ENCODE data around the gene MTCH1. TPM values are rescaled to one million over a fixed set of nuclear protein-coding genes. Genes with fewer than 3 reads are reported as not detected.

MTCH1 gene
- total RNA-seq, 1 donor from 2014 or later: 194 TPM

DNA sequence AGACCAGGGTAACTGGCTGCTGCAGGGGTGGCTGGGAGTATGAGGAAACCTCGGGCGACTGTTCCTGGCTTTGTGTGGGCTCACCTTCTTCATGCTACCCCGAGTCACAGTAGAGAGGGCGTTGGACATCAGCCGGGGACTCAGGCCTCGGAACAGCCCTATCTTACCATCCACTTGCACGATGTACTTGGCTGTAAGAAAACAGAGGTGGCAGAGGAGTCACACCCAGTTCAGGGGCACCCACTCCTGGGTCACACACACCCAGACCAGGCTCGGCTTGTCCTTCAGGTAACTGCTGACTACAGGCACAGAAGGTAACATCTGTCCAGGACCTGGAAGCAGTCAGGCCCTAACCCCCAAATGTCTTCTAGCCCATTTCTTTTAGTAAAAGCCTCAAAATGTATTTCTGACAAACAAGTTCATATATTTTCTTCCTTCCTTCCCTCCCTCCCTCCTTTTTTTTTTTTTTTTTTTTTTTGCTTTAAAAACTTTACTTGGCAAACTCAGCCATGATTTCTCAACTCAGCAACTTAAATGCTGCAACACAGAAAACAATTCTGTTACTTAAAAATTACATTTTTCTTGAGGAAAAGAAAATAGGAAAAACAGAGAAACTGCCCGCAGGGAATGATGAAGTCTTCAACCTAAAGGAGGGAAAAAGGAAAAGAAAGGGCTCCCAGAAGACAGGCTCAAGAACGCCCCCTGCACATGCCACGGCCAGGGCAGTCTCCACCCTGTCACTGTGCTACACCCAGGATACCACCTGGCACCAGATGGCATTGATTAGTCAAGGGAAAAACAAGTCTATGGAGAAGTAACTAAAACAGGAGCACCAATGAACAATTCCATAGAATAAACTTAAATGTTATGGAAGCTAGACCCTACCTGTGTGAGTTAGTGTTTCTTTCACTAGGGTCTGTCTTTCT is 7.3 kb downstream of the MTCH1 start:
- Histone ChIP-seq H3K27ac (no peak overlapping the region), H3K4me1 (peaks cover 35% of the 10 kb centered on the region), H3K36me3 (peaks cover 51% of the 10 kb centered on the region), H3K4me3 (no peak overlapping the region), H3K27me3 (no peaks in the 10 kb centered on the region), H3K9me3 (no peaks in the 10 kb centered on the region)
- peak; percentile 16 for ATAC-seq
- intact Hi-C loops (cut with DNase I): no loop called here
- TF ChIP-seq, protein P1, sequence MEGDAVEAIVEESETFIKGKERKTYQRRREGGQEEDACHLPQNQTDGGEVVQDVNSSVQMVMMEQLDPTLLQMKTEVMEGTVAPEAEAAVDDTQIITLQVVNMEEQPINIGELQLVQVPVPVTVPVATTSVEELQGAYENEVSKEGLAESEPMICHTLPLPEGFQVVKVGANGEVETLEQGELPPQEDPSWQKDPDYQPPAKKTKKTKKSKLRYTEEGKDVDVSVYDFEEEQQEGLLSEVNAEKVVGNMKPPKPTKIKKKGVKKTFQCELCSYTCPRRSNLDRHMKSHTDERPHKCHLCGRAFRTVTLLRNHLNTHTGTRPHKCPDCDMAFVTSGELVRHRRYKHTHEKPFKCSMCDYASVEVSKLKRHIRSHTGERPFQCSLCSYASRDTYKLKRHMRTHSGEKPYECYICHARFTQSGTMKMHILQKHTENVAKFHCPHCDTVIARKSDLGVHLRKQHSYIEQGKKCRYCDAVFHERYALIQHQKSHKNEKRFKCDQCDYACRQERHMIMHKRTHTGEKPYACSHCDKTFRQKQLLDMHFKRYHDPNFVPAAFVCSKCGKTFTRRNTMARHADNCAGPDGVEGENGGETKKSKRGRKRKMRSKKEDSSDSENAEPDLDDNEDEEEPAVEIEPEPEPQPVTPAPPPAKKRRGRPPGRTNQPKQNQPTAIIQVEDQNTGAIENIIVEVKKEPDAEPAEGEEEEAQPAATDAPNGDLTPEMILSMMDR (IDR thresholded peaks at IDR 0.05): no peak
- peak; percentile 38 for DNase-seq

DNA sequence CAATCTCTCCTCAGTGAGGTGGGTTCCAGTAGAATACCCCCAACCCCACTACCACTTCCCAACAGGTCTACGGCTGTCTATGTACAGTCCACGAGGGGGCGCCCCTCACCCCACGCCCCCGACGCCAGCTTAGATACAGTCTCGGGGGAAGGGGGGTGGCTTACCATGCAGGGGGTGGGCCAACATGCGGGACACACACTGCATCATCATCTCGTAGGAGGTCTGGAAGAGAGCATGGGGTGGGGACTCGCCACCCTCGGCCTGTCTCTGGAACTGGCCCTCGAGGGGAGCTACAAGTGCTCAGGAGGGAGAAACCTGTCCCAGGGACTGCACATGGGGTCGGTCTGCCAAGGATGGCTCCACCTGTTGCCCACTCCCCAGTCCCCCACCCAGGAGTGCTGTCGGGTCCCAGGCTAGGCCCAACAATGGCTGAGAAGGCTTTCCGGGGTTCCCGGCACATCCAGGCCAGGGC is 8.5 kb downstream of the MTCH1 start:
- H3K36me3 ChIP-seq: peaks cover 63% of the 10 kb centered on the region

DNA sequence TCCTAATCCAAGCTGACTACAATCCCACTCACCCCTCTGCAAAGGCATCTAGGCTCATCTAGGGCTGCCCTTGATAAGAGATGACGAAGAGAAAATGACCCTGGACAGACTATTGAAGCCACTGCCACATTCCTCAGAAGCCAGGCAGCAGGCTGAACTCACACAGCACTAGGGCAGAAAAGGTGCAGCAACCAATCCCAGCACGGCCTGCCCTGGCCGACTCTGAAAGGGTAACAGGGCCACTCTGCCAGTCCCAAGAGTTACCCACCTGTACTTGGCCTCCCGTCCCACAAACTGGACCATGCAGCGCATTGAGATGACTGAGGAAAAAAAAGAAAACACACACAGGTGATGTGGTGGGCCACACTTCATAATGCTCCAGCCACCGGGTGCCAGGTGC is 9.1 kb downstream of the MTCH1 start:
- ATAC-seq (no peak), DNase-seq (no peak)
- Histone ChIP-seq H3K27ac (no peak overlapping the region), H3K9me3 (no peaks in the 10 kb centered on the region), H3K27me3 (no peaks in the 10 kb centered on the region), H3K4me3 (no peak overlapping the region), H3K36me3 (peaks cover 68% of the 10 kb centered on the region), H3K4me1 (peaks cover 24% of the 10 kb centered on the region)
- intact Hi-C loops (cut with DNase I): no loop called here
- TF ChIP-seq, protein P1 (IDR thresholded peaks at IDR 0.05): no peak

More for the DNA sequence above, 8.5 kb downstream of the MTCH1 start:
- TF ChIP-seq, protein P1 (IDR thresholded peaks at IDR 0.05): peak; percentile 34
- Histone ChIP-seq H3K9me3 (no peaks in the 10 kb centered on the region), H3K4me1 (peaks cover 24% of the 10 kb centered on the region), H3K27me3 (no peaks in the 10 kb centered on the region), H3K4me3 (no peak overlapping the region), H3K27ac (no peak overlapping the region)
- intact Hi-C loops (cut with DNase I): no loop called here
- DNase-seq (peak; percentile 62), ATAC-seq (peak; percentile 13)

DNA sequence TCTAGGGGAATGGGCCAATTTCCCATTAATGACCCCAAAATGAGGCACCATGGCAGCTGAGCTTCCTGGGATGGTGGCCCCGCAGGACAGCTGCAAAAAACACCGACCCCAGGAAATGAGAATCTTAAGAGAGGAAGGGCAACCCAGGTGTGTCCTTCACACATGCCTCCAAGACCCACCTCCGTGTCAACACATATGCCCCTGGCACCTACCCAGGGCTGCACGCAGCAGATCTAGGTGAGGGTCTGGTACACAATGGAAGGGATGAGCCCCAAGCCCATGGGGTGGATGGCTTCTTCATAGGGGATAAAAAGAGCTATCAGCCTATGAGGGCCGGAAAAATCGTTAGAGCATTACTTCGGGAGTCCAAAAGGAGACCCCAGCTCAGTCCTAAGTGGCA is 9.5 kb downstream of the MTCH1 start:
- Histone ChIP-seq H3K4me1 (peaks cover 22% of the 10 kb centered on the region), H3K36me3 (peaks cover 73% of the 10 kb centered on the region)

DNA sequence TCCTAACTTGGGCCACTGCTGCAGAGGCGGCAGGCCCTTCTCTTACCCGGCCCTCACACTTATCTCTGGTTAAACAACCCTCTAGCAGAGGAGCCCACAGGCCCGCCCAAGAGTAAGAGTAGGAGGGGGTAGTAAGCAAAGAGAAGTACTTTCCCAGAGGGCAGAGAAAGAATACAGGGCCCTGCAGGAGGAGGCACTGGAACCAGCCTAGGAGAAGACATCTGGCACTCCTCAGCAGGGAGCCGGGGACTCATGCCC is 10.1 kb downstream of the MTCH1 start:
- H3K4me3 ChIP-seq: no peak overlapping the region
- DNase-seq: no peak
- H3K27me3 ChIP-seq: no peaks in the 10 kb centered on the region
- H3K9me3 ChIP-seq: no peaks in the 10 kb centered on the region
- H3K36me3 ChIP-seq: peaks cover 78% of the 10 kb centered on the region
- H3K27ac ChIP-seq: no peak overlapping the region
- TF ChIP-seq, protein P1 (IDR thresholded peaks at IDR 0.05): no peak
- intact Hi-C loops (cut with DNase I): no loop called here
- ATAC-seq: peak; percentile 69
- H3K4me1 ChIP-seq: peaks cover 16% of the 10 kb centered on the region

More for the DNA sequence above, 9.5 kb downstream of the MTCH1 start:
- Histone ChIP-seq H3K4me3 (no peak overlapping the region), H3K27ac (no peak overlapping the region), H3K9me3 (no peaks in the 10 kb centered on the region), H3K27me3 (no peaks in the 10 kb centered on the region)
- intact Hi-C loops (cut with DNase I): no loop called here
- DNase-seq (no peak), ATAC-seq (no peak)
- TF ChIP-seq, protein P1 (IDR thresholded peaks at IDR 0.05): no peak

All from upper lobe of right lung (tissue), 1 donor.